HepG2 (cell line): Measurements from ENCODE around the gene TRPC4AP. TPM values are rescaled to one million over a fixed set of nuclear protein-coding genes. Genes with fewer than 3 reads are reported as not detected.
A peak's percentile ranks its signal among the peaks of the same experiment; 100 is the strongest.

ENCODE experiments used
- ATAC-seq: fragments of 200-7000 bp; cut with Tn5 transposase; 3 replicates; pipeline ENCODE4 v1.9.1; 2020; ENCODE audit warnings: mild to moderate bottlenecking, moderate library complexity
- BruUV-seq: library from RNA; stranded (reverse); fragments of 400-500 nt; replicated peaks from 2 replicates; lab custom pipeline; 2021; lab: Mats Ljungman, UMichigan
- CTCF ChIA-PET: fragments of 300-600 bp; formaldehyde crosslinking; extraction: SDS; loops from one replicate; lab custom pipeline; 2021; ENCODE audit warnings: low total read pairs, inconsistent platforms, low intra/inter-chr PET ratio; lab: Yijun Ruan, JAX
- POLR2A ChIA-PET: fragments of 350-600 bp; sonication (Branson Sonifier 250); formaldehyde crosslinking; loops from one replicate; lab custom pipeline; 2020; ENCODE audit warnings: antibody characterized with exemption, inconsistent platforms; lab: Yijun Ruan, JAX
- DNase-seq: peaks from one replicate; pipeline ENCODE4 v3.0.0-alpha.2; 2015; ENCODE audit warnings: low spot score
- FAIRE-seq: peaks from 3 replicates; lab custom pipeline; 2011; peaks lifted over from hg19 to GRCh38; lab: Jason Lieb, UNC
- H2AFZ ChIP-seq: one replicate; pipeline ENCODE4 v1.6.1; 2011; ENCODE audit warnings: low read length, inconsistent platforms
- H3K27ac ChIP-seq: fragments of 300-600 bp; 3 replicates; pipeline ENCODE4 v1.8.0; 2011; ENCODE audit warnings: mixed run types, mild to moderate bottlenecking, mixed read lengths, low read length, inconsistent platforms; ENCODE audit not compliant: insufficient read depth; ENCODE audit errors: extremely low read length
- H3K27me3 ChIP-seq, 2 experiments: fragments of 200-600 bp in 1 of 2; 2 replicates in 1 of 2; 3 replicates in 1 of 2; pipeline versions ENCODE4 v1.6.0 to v1.8.0; 2011; ENCODE audit warnings: low read length in 2 of 2, mild to moderate bottlenecking in 2 of 2, moderate library complexity in 2 of 2, inconsistent platforms in 1 of 2; ENCODE audit not compliant: insufficient read depth in 2 of 2, control insufficient read depth in 1 of 2
- H3K36me3 ChIP-seq, 2 experiments: fragments of 200-600 bp in 1 of 2; replicated peaks in 1 of 2; 2 replicates in 1 of 2; 3 replicates in 1 of 2; pipeline versions ENCODE4 v1.5.1 to v1.8.0; 2011; ENCODE audit warnings: low read length in 2 of 2, inconsistent platforms in 1 of 2; ENCODE audit not compliant: insufficient read depth in 2 of 2, control insufficient read depth in 1 of 2
- H3K4me1 ChIP-seq: 2 replicates; pipeline ENCODE4 v1.5.1; 2012; ENCODE audit warnings: low read length, inconsistent platforms; ENCODE audit not compliant: insufficient read depth
- H3K4me2 ChIP-seq: 2 replicates; pipeline ENCODE4 v1.6.0; 2011; ENCODE audit warnings: low read depth, low read length, inconsistent platforms
- H3K4me3 ChIP-seq, 3 experiments: fragments of 200-600 bp in 1 of 3; sonication (generic), shearing (Covaris generic) in 1 of 3; replicated peaks in 1 of 3; 2 replicates each; pipeline ENCODE4 v1.5.1; 2011 to 2016; ENCODE audit warnings: low read length in 3 of 3, inconsistent platforms in 2 of 3, low read depth in 2 of 3, mild to moderate bottlenecking in 2 of 3, control low read depth in 1 of 3, mixed read lengths in 1 of 3; ENCODE audit not compliant: insufficient read depth in 1 of 3
- H3K79me2 ChIP-seq: one replicate; pipeline ENCODE4 v1.6.1; 2011; ENCODE audit warnings: low read length, inconsistent platforms; ENCODE audit not compliant: insufficient read depth
- H3K9ac ChIP-seq: 2 replicates; pipeline ENCODE4 v1.6.0; 2011; ENCODE audit warnings: mild to moderate bottlenecking, low read depth, low read length, inconsistent platforms; ENCODE audit not compliant: insufficient read depth
- H3K9me3 ChIP-seq: 2 replicates; pipeline ENCODE4 v1.5.1; 2012; ENCODE audit warnings: mild to moderate bottlenecking, low read length
- H4K20me1 ChIP-seq: 2 replicates; pipeline ENCODE4 v1.6.0; 2011; ENCODE audit warnings: inconsistent platforms, mild to moderate bottlenecking, low read length, moderate library complexity; ENCODE audit not compliant: insufficient read depth
- ATF1 ChIP-seq: IDR thresholded peaks from 2 replicates; pipeline ENCODE4 v1.6.1; 2016; ENCODE audit warnings: mild to moderate bottlenecking, control low read depth
- FOXJ3 ChIP-seq: sonication (generic); formaldehyde crosslinking; IDR thresholded peaks from 2 replicates; pipeline ENCODE4 v1.4.0; 2020; ENCODE audit warnings: missing genetic modification reagents, mild to moderate bottlenecking, borderline replicate concordance
- GABPB1 ChIP-seq: IDR thresholded peaks from 2 replicates; pipeline ENCODE4 v1.6.1; 2016; ENCODE audit warnings: mild to moderate bottlenecking, missing genetic modification reagents, moderate library complexity, missing compliant biosample characterization
- HDAC1 ChIP-seq: sonication (generic); formaldehyde crosslinking; IDR thresholded peaks from 2 replicates; pipeline ENCODE4 v1.5.1; 2020; ENCODE audit warnings: mild to moderate bottlenecking, missing genetic modification reagents
- HMGA1 ChIP-seq: sonication (generic); formaldehyde crosslinking; conservative IDR thresholded peaks from 2 replicates; pipeline ENCODE4 v1.4.0; 2020; ENCODE audit warnings: missing genetic modification reagents
- HNF4G ChIP-seq, 2 experiments: sonication (generic) in 1 of 2; formaldehyde crosslinking in 1 of 2; IDR thresholded peaks; 2 replicates each; pipeline versions ENCODE4 v1.4.0 to v1.6.1; 2011 to 2020; ENCODE audit warnings: borderline replicate concordance in 2 of 2, low read depth in 2 of 2, mild to moderate bottlenecking in 2 of 2, low read length in 1 of 2, missing genetic modification reagents in 1 of 2, moderate library complexity in 1 of 2
- HOXA7 ChIP-seq: sonication (generic); formaldehyde crosslinking; IDR thresholded peaks from 2 replicates; pipeline ENCODE4 v1.8.1; 2022; ENCODE audit warnings: mild to moderate bottlenecking, missing genetic modification reagents, moderate library complexity
- MIER2 ChIP-seq: IDR thresholded peaks from 2 replicates; pipeline ENCODE4 v1.6.1; 2016; ENCODE audit warnings: missing biosample characterization, missing genetic modification reagents
- NFKB2 ChIP-seq: sonication (generic); formaldehyde crosslinking; IDR thresholded peaks from 2 replicates; pipeline ENCODE4 v1.4.0; 2020; ENCODE audit warnings: missing genetic modification reagents, borderline replicate concordance
- NR0B2 ChIP-seq: sonication (generic); formaldehyde crosslinking; IDR thresholded peaks from 2 replicates; pipeline ENCODE4 v1.4.0; 2020; ENCODE audit warnings: mild to moderate bottlenecking, missing genetic modification reagents
- PAF1 ChIP-seq: IDR thresholded peaks from 2 replicates; pipeline ENCODE4 v1.6.1; 2016; ENCODE audit warnings: missing genetic modification reagents, missing compliant biosample characterization
- RBM22 ChIP-seq: fragments of 200-400 bp; formaldehyde crosslinking; optimal IDR thresholded peaks from 2 replicates; pipeline ENCODE3; 2017; ENCODE audit warnings: mild to moderate bottlenecking, low read length, moderate library complexity
- RBM39 ChIP-seq: fragments of 200-400 bp; formaldehyde crosslinking; IDR thresholded peaks from one replicate; pipeline ENCODE4 v1.6.1; 2018; ENCODE audit warnings: antibody characterized with exemption, mild to moderate bottlenecking, low read depth, low read length; ENCODE audit not compliant: poor library complexity, severe bottlenecking
- SATB2 ChIP-seq: sonication (generic); formaldehyde crosslinking; IDR thresholded peaks from 2 replicates; pipeline ENCODE4 v1.5.0; 2020; ENCODE audit warnings: missing genetic modification reagents
- SP4 ChIP-seq: sonication (generic); formaldehyde crosslinking; IDR thresholded peaks from 2 replicates; pipeline ENCODE4 v1.8.1; 2023; ENCODE audit warnings: mild to moderate bottlenecking, missing genetic modification reagents
- ZC3H13 ChIP-seq: sonication (generic); formaldehyde crosslinking; IDR thresholded peaks from 2 replicates; pipeline ENCODE4 v1.8.1; 2023; ENCODE audit warnings: mild to moderate bottlenecking, missing genetic modification reagents, moderate library complexity
- ZIK1 ChIP-seq: sonication (generic); formaldehyde crosslinking; IDR thresholded peaks from 2 replicates; pipeline ENCODE4 v1.5.0; 2020; ENCODE audit warnings: mild to moderate bottlenecking, low read depth, missing genetic modification reagents, borderline replicate concordance
- ZNF446 ChIP-seq: sonication (generic); formaldehyde crosslinking; IDR thresholded peaks from 2 replicates; pipeline ENCODE4 v1.5.0; 2020; ENCODE audit warnings: mild to moderate bottlenecking, missing genetic modification reagents
- WGBS: methylation state at CpG from one replicate; pipeline ENCODE4 v1.1.6; 2017; ENCODE audit warnings: low lambda C conversion rate; 5-methylcytosine and 5-hydroxymethylcytosine counted together
- in situ Hi-C: cut with HindIII; loops from 2 replicates; pipeline ENCODE4 v1.10.0; 2017; ENCODE audit warnings: low pct_unique_long_range_greater_than_20kb; ENCODE audit not compliant: extremely low pct_ligation_motif_present
- intact Hi-C: fragments of 100-400 bp; cut with micrococcal nuclease; formaldehyde crosslinking; loops from one replicate; pipeline ENCODE4 v1.10.0; 2022; ENCODE audit not compliant: unreplicated experiment
- polyA plus RNA-seq, 8 experiments: library from polyadenylated mRNA; depleted of rRNA in 3 of 8; stranded (reverse) in 7 of 8; unstranded in 1 of 8; fragments of >200 nt; fragmentation: Illumina TruSeq in 4 of 8; extraction: Trizol in 4 of 8; gene quantifications; 2 replicates each; pipeline versions ENCODE4 v1.2.1 to v1.2.3, GENCODE V29; 2011 to 2016; ENCODE audit warnings: low read depth in 4 of 8, missing spikeins in 1 of 8, mixed read lengths in 1 of 8; ENCODE audit not compliant: insufficient read depth in 1 of 8
- total RNA-seq, 5 experiments: library from RNA; depleted of rRNA; stranded (reverse); fragments of >200 nt; fragmentation: Illumina TruSeq; extraction: Trizol; gene quantifications; 2 replicates each; pipeline ENCODE4 v1.2.3, GENCODE V29; 2016; ENCODE audit warnings: low read depth in 1 of 5
- TF ChIP-seq, protein P1 (sequence below), 2 experiments: fragments of 450-650 bp in 1 of 2; sonication (generic) in 1 of 2; formaldehyde crosslinking; IDR thresholded peaks; 2 replicates each; pipeline versions ENCODE4 v1.5.0 to v1.8.0; 2020 to 2022; ENCODE audit warnings: mild to moderate bottlenecking in 1 of 2, missing genetic modification reagents in 1 of 2
- TF ChIP-seq, protein P2 (sequence below): sonication (generic); formaldehyde crosslinking; IDR thresholded peaks from 2 replicates; pipeline ENCODE4 v1.8.0; 2022; ENCODE audit warnings: missing genetic modification reagents, mild to moderate bottlenecking, inconsistent platforms, borderline replicate concordance

The TRPC4AP gene
- total and polyA plus RNA-seq, 2 of the 13 experiments (the other 11 are each of a cell fraction or from before 2014, with no cell fraction given): 136 to 137 TPM

DNA sequence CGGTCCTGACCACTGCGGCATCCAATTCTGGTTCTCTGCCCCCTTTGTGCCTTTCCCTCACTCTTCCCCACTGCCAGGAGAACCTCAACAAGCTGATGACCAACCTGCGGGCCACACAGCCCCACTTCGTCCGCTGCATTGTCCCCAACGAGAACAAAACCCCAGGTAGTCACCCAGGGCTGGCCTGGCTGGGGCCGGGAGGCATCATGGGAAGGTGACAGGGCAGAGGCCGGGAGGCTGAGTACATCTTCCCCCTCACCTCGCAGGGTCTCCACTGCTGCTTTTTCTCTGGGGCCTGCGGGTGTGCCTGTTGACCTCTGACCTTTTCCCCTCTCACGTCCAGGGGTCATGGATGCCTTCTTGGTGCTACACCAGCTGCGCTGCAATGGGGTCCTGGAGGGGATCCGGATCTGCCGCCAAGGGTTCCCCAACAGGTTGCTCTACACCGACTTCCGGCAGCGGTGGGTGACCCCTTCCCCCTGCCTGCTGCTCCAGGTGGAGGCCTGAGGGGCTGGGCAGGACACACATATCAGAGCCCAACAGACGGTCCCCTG lies 101.9 kb downstream of the TRPC4AP start (continued):
- TF ChIP-seq NFKB2 (CRISPR knock-in tag) (0 out of 2 replicates have a peak, but pooled peaks have one; percentile 31), FOXJ3 (CRISPR knock-in tag) (no peak), MIER2 (no peak)

DNA sequence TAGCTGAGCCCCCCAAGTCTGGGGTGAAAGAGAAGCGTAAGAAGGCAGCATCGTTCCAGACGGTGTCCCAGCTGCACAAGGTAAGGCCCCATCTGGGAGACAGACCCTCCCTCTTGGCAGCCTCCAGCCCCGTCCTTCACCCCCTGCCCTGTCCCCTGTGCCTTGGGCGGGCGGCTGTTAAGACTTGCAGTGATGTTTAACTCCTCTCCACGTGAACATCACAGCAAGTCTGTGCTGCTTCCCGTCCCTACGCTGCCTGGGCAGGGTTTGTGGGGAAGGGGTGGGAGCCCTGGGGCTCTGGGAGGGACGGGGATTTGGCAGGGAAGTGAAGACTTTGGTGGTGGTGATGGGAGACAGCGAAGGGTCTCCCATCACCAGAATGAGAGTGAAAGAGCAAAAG lies 102.4 kb downstream of the TRPC4AP start:
- ATAC-seq (no peak), FAIRE-seq (no peak), DNase-seq (no peak)
- Histone ChIP-seq H3K36me3 (no peaks in the 10 kb centered on the region), H3K9me3 (no peaks in the 10 kb centered on the region), H3K27me3 (peaks cover 16 to 22% of the 10 kb centered on the region in 2 experiments), H3K27ac (no peak overlapping the region), H3K9ac (no peak overlapping the region), H3K4me2 (no peak overlapping the region), H2AFZ (no peak overlapping the region), H3K4me3 (no peak overlapping the region), H3K4me1 (peaks cover 28% of the 10 kb centered on the region), H3K79me2 (no peaks in the 10 kb centered on the region), H4K20me1 (no peaks in the 10 kb centered on the region)
- BruUV-seq: no TSS peak
- CTCF ChIA-PET: no interaction called here
- POLR2A ChIA-PET: interaction anchor here (1.5 kb wide), 1 partner anchor 35 kb away, joined by 3 read pairs; no protein-coding TSS in a partner anchor
- in situ Hi-C loops (no loop called here), intact Hi-C loops (no loop called here)
- 46% methylated on average over 11 of the region's 11 CpGs for WGBS
- TF ChIP-seq SP4 (no peak), RBM22 (peak; percentile 40), ZNF446 (CRISPR knock-in tag) (no peak), PAF1 (CRISPR knock-in tag) (peak; percentile 30; the same call in 1 of the 2 replicates), RBM39 (no peak), HOXA7 (CRISPR knock-in tag) (no peak), ZC3H13 (0 out of 2 replicates have a peak, but pooled peaks have one; percentile 8), SATB2 (CRISPR knock-in tag) (no peak), HNF4G (IDR thresholded peaks at IDR 0.05; ENCODE audit: borderline replicate concordance, low read depth, low read length) (no peak), HNF4G (CRISPR knock-in tag; IDR thresholded peaks at IDR 0.05; ENCODE audit: borderline replicate concordance, low read depth) (no peak), NR0B2 (0 out of 2 replicates have a peak, but pooled peaks have one; percentile 4), GABPB1 (CRISPR knock-in tag) (0 out of 2 replicates have a peak, but pooled peaks have one; percentile 17), HMGA1 (CRISPR knock-in tag) (no peak), HDAC1 (CRISPR knock-in tag) (no peak), ATF1 (no peak), ZIK1 (CRISPR knock-in tag) (no peak)
- TF ChIP-seq, protein P1, sequence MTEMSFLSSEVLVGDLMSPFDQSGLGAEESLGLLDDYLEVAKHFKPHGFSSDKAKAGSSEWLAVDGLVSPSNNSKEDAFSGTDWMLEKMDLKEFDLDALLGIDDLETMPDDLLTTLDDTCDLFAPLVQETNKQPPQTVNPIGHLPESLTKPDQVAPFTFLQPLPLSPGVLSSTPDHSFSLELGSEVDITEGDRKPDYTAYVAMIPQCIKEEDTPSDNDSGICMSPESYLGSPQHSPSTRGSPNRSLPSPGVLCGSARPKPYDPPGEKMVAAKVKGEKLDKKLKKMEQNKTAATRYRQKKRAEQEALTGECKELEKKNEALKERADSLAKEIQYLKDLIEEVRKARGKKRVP (CRISPR knock-in tag; IDR thresholded peaks at IDR 0.05): no peak
- TF ChIP-seq, protein P2, sequence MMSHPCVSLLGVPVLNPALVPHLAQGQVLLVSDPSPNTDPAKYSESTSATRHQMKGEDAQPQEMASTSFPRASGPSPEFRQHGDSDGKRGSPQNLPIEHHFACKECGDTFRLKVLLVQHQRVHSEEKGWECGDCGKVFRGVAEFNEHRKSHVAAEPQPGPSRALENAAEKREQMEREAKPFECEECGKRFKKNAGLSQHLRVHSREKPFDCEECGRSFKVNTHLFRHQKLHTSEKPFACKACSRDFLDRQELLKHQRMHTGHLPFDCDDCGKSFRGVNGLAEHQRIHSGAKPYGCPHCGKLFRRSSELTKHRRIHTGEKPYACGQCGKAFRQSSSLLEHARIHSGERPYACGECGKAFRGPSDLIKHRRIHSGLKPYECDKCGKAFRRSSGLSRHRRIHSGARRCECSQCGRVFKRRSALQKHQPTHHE (CRISPR knock-in tag): no peak
